ENCODE data around the gene MORN5. TPM values are rescaled to one million over a fixed set of nuclear protein-coding genes. Genes with fewer than 3 reads are reported as not detected.

Gene MORN5
- total and polyA plus RNA-seq, 9 of the 15 experiments (the other 6 are each of a cell fraction or from before 2014, with no cell fraction given): not detected

DNA sequence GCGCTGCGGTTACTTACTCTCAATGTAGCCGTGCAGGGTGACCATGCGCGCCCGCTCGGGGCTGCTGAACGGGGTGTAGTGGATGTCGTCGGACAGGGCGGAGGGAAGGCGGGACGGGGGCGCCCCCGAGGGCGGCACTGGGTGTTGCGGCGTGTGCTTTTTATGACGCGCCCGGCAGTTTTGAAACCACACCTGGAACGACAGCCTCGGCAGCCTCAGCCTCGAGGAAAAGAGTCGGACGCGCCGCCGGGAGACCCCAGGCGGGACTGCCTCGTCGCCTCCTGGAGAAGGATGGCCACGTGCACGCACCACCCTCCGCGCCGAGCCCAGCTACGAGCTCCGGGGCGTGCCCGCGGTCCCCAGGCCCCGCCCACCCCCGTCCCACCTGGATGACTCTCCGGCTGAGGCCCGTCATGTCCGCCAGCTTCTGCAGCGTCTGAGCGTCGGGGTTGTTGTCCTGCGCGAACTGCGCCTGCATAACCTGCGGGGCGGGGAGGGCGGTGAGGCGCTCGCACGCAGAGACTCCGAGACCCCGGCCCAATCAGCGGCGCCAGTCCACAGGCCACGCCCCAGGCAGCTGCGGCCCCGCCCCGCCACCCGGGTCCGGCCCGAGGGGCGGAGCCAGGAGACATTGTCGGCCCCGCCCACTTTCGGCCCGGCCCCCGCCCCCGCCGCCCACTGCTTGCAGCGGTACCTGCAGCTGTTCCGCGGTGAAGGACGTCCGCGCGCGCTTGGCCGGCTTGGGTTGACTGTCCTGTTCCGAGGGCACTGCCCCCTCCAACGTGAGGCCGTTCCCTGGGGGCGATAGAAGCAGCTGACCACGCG lies 54.1 kb downstream of the MORN5 start (continued):
- TF ChIP-seq, protein P1, sequence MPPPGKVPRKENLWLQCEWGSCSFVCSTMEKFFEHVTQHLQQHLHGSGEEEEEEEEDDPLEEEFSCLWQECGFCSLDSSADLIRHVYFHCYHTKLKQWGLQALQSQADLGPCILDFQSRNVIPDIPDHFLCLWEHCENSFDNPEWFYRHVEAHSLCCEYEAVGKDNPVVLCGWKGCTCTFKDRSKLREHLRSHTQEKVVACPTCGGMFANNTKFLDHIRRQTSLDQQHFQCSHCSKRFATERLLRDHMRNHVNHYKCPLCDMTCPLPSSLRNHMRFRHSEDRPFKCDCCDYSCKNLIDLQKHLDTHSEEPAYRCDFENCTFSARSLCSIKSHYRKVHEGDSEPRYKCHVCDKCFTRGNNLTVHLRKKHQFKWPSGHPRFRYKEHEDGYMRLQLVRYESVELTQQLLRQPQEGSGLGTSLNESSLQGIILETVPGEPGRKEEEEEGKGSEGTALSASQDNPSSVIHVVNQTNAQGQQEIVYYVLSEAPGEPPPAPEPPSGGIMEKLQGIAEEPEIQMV (tag; conservative IDR thresholded peaks at IDR 0.05; ENCODE audit: low read depth): no peak
- TF ChIP-seq, protein P2, sequence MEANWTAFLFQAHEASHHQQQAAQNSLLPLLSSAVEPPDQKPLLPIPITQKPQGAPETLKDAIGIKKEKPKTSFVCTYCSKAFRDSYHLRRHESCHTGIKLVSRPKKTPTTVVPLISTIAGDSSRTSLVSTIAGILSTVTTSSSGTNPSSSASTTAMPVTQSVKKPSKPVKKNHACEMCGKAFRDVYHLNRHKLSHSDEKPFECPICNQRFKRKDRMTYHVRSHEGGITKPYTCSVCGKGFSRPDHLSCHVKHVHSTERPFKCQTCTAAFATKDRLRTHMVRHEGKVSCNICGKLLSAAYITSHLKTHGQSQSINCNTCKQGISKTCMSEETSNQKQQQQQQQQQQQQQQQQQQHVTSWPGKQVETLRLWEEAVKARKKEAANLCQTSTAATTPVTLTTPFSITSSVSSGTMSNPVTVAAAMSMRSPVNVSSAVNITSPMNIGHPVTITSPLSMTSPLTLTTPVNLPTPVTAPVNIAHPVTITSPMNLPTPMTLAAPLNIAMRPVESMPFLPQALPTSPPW (CRISPR knock-in tag; IDR thresholded peaks at IDR 0.05): peak; percentile 78
- TF ChIP-seq JUNB (CRISPR knock-in tag; conservative IDR thresholded peaks at IDR 0.05) (no peak), MTA1 (IDR thresholded peaks at IDR 0.05; ENCODE audit: borderline replicate concordance) (peak; percentile 53; the same call in 1 of the 2 replicates), EGR1 (conservative IDR thresholded peaks at IDR 0.05) (peak; percentile 96), PML (IDR thresholded peaks at IDR 0.05; ENCODE audit: low read length) (no peak), ZFPM2 (CRISPR knock-in tag; IDR thresholded peaks at IDR 0.05) (no peak), SMAD1 (IDR thresholded peaks at IDR 0.05; ENCODE audit: low read depth, low read length, partially characterized antibody) (no peak), SLC30A9 (CRISPR knock-in tag; IDR thresholded peaks at IDR 0.05) (no peak), LEF1 (IDR thresholded peaks at IDR 0.05) (no peak), RBM15 (IDR thresholded peaks at IDR 0.05; ENCODE audit: insufficient read depth, low read length) (no peak), ZNF584 (CRISPR knock-in tag; IDR thresholded peaks at IDR 0.05; ENCODE audit: low read depth) (no peak), TGIF2 (CRISPR knock-in tag; IDR thresholded peaks at IDR 0.05) (no peak), TAF1 (IDR thresholded peaks at IDR 0.05; ENCODE audit: control insufficient read depth, extremely low read depth, insufficient read depth, low read length, severe bottlenecking) (peak; percentile 0), ZNF316 (IDR thresholded peaks at IDR 0.05) (no peak), ZBTB17 (CRISPR knock-in tag; IDR thresholded peaks at IDR 0.05) (no peak), ZNF124 (CRISPR knock-in tag; IDR thresholded peaks at IDR 0.05) (no peak), NRF1 (conservative IDR thresholded peaks at IDR 0.05 in 1 of 2, IDR thresholded peaks at IDR 0.05 in 1 of 2) (peak; percentile 77 to 81), DMBX1 (CRISPR knock-in tag; IDR thresholded peaks at IDR 0.05; ENCODE audit: borderline replicate concordance) (peak; percentile 52; the same call in 1 of the 2 replicates), ZBED1 (IDR thresholded peaks at IDR 0.05) (no peak), KLF1 (tag; IDR thresholded peaks at IDR 0.05) (no peak)
- TF ChIP-seq, protein P3, sequence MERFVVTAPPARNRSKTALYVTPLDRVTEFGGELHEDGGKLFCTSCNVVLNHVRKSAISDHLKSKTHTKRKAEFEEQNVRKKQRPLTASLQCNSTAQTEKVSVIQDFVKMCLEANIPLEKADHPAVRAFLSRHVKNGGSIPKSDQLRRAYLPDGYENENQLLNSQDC (CRISPR knock-in tag; IDR thresholded peaks at IDR 0.05): no peak
- TF ChIP-seq, protein P4, sequence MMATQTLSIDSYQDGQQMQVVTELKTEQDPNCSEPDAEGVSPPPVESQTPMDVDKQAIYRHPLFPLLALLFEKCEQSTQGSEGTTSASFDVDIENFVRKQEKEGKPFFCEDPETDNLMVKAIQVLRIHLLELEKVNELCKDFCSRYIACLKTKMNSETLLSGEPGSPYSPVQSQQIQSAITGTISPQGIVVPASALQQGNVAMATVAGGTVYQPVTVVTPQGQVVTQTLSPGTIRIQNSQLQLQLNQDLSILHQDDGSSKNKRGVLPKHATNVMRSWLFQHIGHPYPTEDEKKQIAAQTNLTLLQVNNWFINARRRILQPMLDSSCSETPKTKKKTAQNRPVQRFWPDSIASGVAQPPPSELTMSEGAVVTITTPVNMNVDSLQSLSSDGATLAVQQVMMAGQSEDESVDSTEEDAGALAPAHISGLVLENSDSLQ (IDR thresholded peaks at IDR 0.05): no peak
- TF ChIP-seq, protein P5, sequence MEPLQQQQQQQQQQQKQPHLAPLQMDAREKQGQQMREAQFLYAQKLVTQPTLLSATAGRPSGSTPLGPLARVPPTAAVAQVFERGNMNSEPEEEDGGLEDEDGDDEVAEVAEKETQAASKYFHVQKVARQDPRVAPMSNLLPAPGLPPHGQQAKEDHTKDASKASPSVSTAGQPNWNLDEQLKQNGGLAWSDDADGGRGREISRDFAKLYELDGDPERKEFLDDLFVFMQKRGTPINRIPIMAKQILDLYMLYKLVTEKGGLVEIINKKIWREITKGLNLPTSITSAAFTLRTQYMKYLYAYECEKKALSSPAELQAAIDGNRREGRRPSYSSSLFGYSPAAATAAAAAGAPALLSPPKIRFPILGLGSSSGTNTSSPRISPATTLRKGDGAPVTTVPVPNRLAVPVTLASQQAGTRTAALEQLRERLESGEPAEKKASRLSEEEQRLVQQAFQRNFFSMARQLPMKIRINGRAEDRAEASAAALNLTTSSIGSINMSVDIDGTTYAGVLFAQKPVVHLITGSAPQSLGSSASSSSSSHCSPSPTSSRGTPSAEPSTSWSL (CRISPR knock-in tag; IDR thresholded peaks at IDR 0.05; ENCODE audit: borderline replicate concordance): no peak

All from K562 (cell line).